ENCODE data around the gene PTGR1.

- TF ChIP-seq EZH2 (IDR thresholded peaks at IDR 0.05) (no peak), POLR2AphosphoS5 (IDR thresholded peaks at IDR 0.05; ENCODE audit: borderline replicate concordance, low read depth, low read length) (no peak), FOXP2 (optimal IDR thresholded peaks at IDR 0.05; ENCODE audit: control extremely low read depth, extremely low read length, insufficient read depth) (no peak)
These were observed 40.3 kb downstream of the PTGR1 start for GRCh38 chr9:111559000-111559610.

All from SK-N-MC (cell line).